BE2C (cell line): Measurements from ENCODE around the gene ADAMTS15.

Experiments
- DNase-seq: peaks from one replicate; pipeline ENCODE4 v3.0.0-alpha.2; 2020
- H3K27me3 ChIP-seq: fragments of 250-450 bp; sonication (Bioruptor Pico); 2 replicates; pipeline ENCODE4 v1.5.1; 2020; ENCODE audit warnings: mild to moderate bottlenecking
- H3K36me3 ChIP-seq: fragments of 250-450 bp; sonication (Bioruptor Pico); 2 replicates; pipeline ENCODE4 v1.5.1; 2020; ENCODE audit warnings: mild to moderate bottlenecking
- H3K4me1 ChIP-seq: fragments of 250-450 bp; sonication (Bioruptor Pico); 2 replicates; pipeline ENCODE4 v1.5.1; 2020
- H3K4me3 ChIP-seq: 2 replicates; pipeline ENCODE4 v1.5.1; 2011; ENCODE audit warnings: low read depth, low read length
- H3K9me3 ChIP-seq: fragments of 250-450 bp; sonication (Bioruptor Pico); 2 replicates; pipeline ENCODE4 v1.5.1; 2020
- TF ChIP-seq, protein P1 (sequence below): IDR thresholded peaks from 2 replicates; pipeline ENCODE4 v1.5.1; 2012; ENCODE audit warnings: mild to moderate bottlenecking, low read depth, low read length

The ADAMTS15 gene

DNA sequence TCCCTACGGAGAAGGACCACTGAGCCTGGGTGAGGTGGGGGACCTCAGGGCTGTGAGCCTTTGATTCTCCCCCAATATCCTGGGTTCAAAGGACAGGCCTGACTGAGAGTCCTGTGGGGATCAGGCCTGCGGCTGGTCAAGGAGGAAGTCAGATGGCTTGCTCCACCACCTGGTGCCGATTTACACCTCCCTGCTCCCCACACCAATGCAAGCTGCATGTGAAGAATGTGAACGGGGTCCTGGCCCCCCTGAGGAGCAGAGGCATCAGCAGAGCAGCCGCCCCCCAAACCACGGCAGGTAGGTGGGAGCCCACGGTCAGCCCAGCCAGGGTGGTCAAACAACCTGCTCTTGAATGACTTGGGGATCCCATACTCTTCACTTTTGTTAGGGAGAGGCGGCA is 26.7 kb upstream of the ADAMTS15 start:
- TF ChIP-seq, protein P1, sequence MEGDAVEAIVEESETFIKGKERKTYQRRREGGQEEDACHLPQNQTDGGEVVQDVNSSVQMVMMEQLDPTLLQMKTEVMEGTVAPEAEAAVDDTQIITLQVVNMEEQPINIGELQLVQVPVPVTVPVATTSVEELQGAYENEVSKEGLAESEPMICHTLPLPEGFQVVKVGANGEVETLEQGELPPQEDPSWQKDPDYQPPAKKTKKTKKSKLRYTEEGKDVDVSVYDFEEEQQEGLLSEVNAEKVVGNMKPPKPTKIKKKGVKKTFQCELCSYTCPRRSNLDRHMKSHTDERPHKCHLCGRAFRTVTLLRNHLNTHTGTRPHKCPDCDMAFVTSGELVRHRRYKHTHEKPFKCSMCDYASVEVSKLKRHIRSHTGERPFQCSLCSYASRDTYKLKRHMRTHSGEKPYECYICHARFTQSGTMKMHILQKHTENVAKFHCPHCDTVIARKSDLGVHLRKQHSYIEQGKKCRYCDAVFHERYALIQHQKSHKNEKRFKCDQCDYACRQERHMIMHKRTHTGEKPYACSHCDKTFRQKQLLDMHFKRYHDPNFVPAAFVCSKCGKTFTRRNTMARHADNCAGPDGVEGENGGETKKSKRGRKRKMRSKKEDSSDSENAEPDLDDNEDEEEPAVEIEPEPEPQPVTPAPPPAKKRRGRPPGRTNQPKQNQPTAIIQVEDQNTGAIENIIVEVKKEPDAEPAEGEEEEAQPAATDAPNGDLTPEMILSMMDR = no peak

DNA sequence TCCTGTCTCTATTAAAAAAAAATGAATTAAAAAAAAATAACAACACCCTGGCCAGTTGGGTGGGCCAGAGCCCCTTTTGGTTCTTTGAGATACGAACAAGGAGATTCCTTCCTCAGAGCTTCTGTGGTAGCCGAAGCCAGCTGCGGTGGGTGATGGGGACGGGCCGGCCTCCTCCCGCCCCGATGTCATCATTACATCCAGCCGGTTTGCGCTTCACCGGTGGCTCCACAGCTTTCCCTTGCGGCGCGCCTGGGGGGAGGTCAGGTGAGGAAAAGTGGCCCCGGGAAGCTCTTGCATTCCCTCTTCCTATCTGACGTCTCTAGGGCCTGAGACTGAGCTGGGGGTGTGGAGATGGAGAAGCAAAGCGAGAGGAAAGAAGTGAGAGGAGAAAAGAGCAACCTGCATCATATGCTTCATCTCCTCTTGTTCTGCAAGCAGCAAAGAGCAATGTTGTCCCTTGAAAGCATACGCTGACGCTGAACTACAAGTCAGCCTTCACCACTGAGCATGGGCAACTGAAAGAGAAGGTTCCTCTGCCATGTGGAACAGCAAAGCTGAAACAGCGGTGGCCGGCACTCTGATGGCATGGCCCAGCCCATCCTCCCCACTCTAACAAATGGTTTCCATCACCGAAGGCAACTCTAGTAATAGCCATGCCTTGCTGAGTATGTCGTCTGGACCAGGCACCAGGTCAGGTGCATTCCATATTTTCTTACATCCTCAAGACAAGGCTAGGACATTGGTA is 26.0 kb upstream of the ADAMTS15 start:
- DNase-seq = no peak
- no peak overlapping the region for H3K4me3 ChIP-seq
- no peaks in the 10 kb centered on the region for H3K36me3 ChIP-seq
- TF ChIP-seq, protein P1 = no peak
- no peaks in the 10 kb centered on the region for H3K4me1 ChIP-seq
- H3K27me3 ChIP-seq = peaks cover 75% of the 10 kb centered on the region
- no peaks in the 10 kb centered on the region for H3K9me3 ChIP-seq

More for the DNA sequence above, 26.7 kb upstream of the ADAMTS15 start:
- Histone ChIP-seq H3K9me3 (no peaks in the 10 kb centered on the region), H3K4me1 (no peaks in the 10 kb centered on the region), H3K36me3 (no peaks in the 10 kb centered on the region), H3K4me3 (no peak overlapping the region), H3K27me3 (peaks cover 68% of the 10 kb centered on the region)
- DNase-seq = no peak

DNA sequence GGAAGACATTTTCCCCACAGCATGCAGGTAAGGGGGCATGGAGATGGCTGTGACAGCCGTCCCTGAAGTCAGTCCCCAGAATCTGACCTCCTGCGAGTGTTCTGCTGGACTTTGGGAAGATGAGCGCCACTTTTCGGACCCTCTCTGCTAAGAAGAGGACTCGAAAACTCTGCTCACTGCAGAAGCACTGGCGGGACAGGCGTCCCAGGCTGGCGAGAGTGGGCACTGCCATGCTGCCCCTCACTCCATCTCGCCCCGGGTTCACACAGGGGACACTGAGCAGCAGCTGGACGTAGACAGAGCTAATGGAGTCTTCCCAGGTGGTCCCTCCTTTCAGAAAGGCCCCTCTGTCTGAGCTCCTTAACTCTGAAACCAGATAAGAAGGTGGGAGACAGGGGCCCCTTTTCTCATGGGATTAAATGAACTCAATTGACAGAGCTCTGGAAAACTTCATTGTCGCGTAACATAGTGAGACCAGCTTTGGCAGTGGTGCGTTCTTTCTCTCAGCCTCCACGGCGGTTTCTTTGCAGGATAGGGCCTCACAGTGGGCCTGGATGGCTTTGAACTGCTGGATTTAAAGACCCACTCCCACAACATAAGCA is 24.8 kb upstream of the ADAMTS15 start:
- no peaks in the 10 kb centered on the region for H3K36me3 ChIP-seq
- DNase-seq = no peak
- H3K27me3 ChIP-seq = peaks cover 81% of the 10 kb centered on the region
- H3K4me1 ChIP-seq = no peaks in the 10 kb centered on the region
- TF ChIP-seq, protein P1 = no peak
- no peak overlapping the region for H3K4me3 ChIP-seq
- no peaks in the 10 kb centered on the region for H3K9me3 ChIP-seq

DNA sequence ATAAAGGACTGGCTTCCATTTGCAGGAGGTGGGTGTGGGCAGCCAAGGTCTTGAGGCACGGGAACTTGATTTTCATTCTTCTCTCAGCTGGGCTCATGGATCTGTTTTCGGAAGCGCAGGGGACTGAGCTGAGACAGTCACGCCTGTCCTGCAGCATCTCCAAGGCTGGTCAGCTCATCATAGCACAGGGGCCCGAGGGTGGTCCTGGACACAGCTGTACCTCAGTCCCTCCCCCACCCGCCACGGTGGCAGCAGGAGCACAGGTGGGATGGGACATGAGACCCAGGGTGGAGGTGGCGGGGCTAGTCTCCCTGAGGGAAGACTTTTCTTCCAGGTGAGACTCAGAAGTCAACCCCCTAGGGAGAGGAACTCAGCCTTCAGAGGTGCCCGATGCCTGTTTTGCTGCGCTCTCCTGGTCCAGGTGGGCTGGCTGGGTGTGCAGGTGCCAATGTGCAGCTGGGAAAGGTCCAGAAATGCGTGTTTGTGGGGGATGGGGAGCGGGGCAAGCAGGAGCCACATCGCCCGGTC is 23.8 kb upstream of the ADAMTS15 start:
- H3K4me1 ChIP-seq = no peaks in the 10 kb centered on the region
- DNase-seq = no peak
- no peak overlapping the region for H3K4me3 ChIP-seq
- H3K36me3 ChIP-seq = no peaks in the 10 kb centered on the region
- TF ChIP-seq, protein P1 = no peak
- peaks cover 89% of the 10 kb centered on the region for H3K27me3 ChIP-seq
- no peaks in the 10 kb centered on the region for H3K9me3 ChIP-seq

DNA sequence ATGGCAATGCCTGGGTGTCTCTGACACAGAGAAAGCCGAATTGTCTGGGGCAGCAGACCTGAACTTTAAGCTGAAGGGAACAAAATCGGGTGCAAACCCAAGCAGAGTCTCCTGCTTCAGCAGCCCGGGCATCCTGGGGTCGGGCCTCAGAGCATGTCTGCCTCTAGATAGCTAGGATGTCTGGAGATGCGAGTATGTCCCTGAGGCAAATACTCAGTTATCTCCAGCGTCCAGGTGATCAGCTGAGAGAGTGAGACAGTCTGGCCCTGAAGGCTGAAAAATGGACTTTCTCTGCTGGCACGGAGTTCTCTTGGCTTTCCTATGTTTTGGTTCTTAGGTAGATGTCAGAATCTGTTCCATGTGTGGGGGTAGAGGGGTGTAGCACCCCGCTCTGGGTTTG is 23.3 kb upstream of the ADAMTS15 start:
- H3K27me3 ChIP-seq = peaks cover 94% of the 10 kb centered on the region
- TF ChIP-seq, protein P1 = no peak
- H3K4me1 ChIP-seq = no peaks in the 10 kb centered on the region
- no peaks in the 10 kb centered on the region for H3K36me3 ChIP-seq
- H3K4me3 ChIP-seq = no peak overlapping the region
- H3K9me3 ChIP-seq = no peaks in the 10 kb centered on the region
- no peak for DNase-seq
